SK-N-SH (cell line): ENCODE data around the gene NRL. TPM values are rescaled to one million over a fixed set of nuclear protein-coding genes. Genes with fewer than 3 reads are reported as not detected.

Experiments
- CTCF ChIA-PET: fragments of 300-600, 350-600 bp; formaldehyde crosslinking; extraction: SDS; loops from one replicate; lab custom pipeline; 2021; lab: Yijun Ruan, JAX
- POLR2A ChIA-PET: fragments of 350-600 bp; sonication (Branson Sonifier 250); formaldehyde crosslinking; extraction: SDS; loops from one replicate; lab custom pipeline; 2020; ENCODE audit warnings: antibody characterized with exemption, inconsistent platforms; lab: Yijun Ruan, JAX
- DNase-seq: peaks from one replicate; pipeline ENCODE4 v3.0.0; 2012
- H2AFZ ChIP-seq: fragments of 200-600 bp; sonication (generic); 2 replicates; pipeline ENCODE4 v1.8.1; 2016; ENCODE audit warnings: antibody characterized with exemption, mild to moderate bottlenecking, low read depth
- H3F3A ChIP-seq: fragments of 200-600 bp; sonication (generic); replicated peaks from 2 replicates; pipeline ENCODE3; 2016; ENCODE audit warnings: antibody characterized with exemption, mild to moderate bottlenecking; ENCODE audit not compliant: insufficient read depth
- H3K27ac ChIP-seq, 2 experiments: fragments of 200-500 bp in 1 of 2; fragments of 200-600 bp in 1 of 2; sonication (Bioruptor generic) in 1 of 2; sonication (generic), shearing (Covaris generic) in 1 of 2; 2 replicates each; pipeline versions ENCODE4 v1.5.1 to v1.6.1; 2014 to 2016; ENCODE audit warnings: low read depth in 2 of 2, inconsistent platforms in 1 of 2, low read length in 1 of 2, mild to moderate bottlenecking in 1 of 2, mixed read lengths in 1 of 2
- H3K27me3 ChIP-seq: fragments of 200-600 bp; sonication (generic), shearing (Covaris generic); 2 replicates; pipeline ENCODE4 v1.6.1; 2016; ENCODE audit warnings: mixed run types; ENCODE audit not compliant: insufficient read depth
- H3K36me3 ChIP-seq, 2 experiments: fragments of 200-500 bp in 1 of 2; fragments of 200-600 bp in 1 of 2; sonication (Bioruptor generic) in 1 of 2; sonication (generic) in 1 of 2; replicated peaks in 1 of 2; 2 replicates each; pipeline versions ENCODE3 to v1.5.1; 2014 to 2016; ENCODE audit warnings: low read length in 1 of 2, mild to moderate bottlenecking in 1 of 2; ENCODE audit not compliant: insufficient read depth in 2 of 2, control insufficient read depth in 1 of 2
- H3K4me1 ChIP-seq, 2 experiments: fragments of 200-500 bp in 1 of 2; fragments of 200-600 bp in 1 of 2; sonication (Bioruptor generic) in 1 of 2; sonication (generic), shearing (Covaris generic) in 1 of 2; 2 replicates each; pipeline versions ENCODE4 v1.5.1 to v1.6.1; 2014 to 2016; ENCODE audit warnings: low read depth in 1 of 2, low read length in 1 of 2, mixed run types in 1 of 2; ENCODE audit not compliant: insufficient read depth in 2 of 2, control insufficient read depth in 1 of 2
- H3K4me2 ChIP-seq: fragments of 200-600 bp; sonication (generic), shearing (Covaris generic); 2 replicates; pipeline ENCODE4 v1.6.1; 2017; ENCODE audit warnings: mixed run types
- H3K4me3 ChIP-seq, 2 experiments: fragments of 200-500 bp in 1 of 2; fragments of 200-600 bp in 1 of 2; sonication (Bioruptor generic) in 1 of 2; sonication (generic), shearing (Covaris generic) in 1 of 2; 2 replicates each; pipeline versions ENCODE4 v1.5.1 to v1.8.1; 2014 to 2016; ENCODE audit warnings: low read depth in 2 of 2, inconsistent platforms in 1 of 2, low read length in 1 of 2, mild to moderate bottlenecking in 1 of 2, mixed read lengths in 1 of 2, moderate library complexity in 1 of 2
- H3K79me2 ChIP-seq: fragments of 200-600 bp; sonication (generic); 2 replicates; pipeline ENCODE4 v1.8.1; 2017; ENCODE audit warnings: mild to moderate bottlenecking; ENCODE audit not compliant: insufficient read depth
- H3K9ac ChIP-seq: fragments of 200-600 bp; sonication (generic); 2 replicates; pipeline ENCODE4 v1.6.1; 2017; ENCODE audit warnings: mixed run types
- H3K9me2 ChIP-seq: fragments of 200-600 bp; sonication (generic); 2 replicates; pipeline ENCODE4 v1.6.1; 2017; ENCODE audit warnings: mixed run types
- H3K9me3 ChIP-seq: fragments of 200-600 bp; sonication (generic); 2 replicates; pipeline ENCODE4 v1.6.1; 2017; ENCODE audit warnings: mixed run types, mild to moderate bottlenecking, moderate library complexity
- H4K20me1 ChIP-seq: fragments of 200-600 bp; sonication (generic); 2 replicates; pipeline ENCODE4 v1.6.1; 2017; ENCODE audit warnings: mild to moderate bottlenecking, mixed run types; ENCODE audit not compliant: insufficient read depth
- CHD2 ChIP-seq: fragments of 150-350 bp; IDR thresholded peaks from 2 replicates; pipeline ENCODE4 v1.6.1; 2018; ENCODE audit warnings: low read length; ENCODE audit not compliant: partially characterized antibody
- EZH2phosphoT487 ChIP-seq: fragments of 200-600 bp; sonication (generic); IDR thresholded peaks from 2 replicates; pipeline ENCODE4 v1.6.1; 2017; ENCODE audit warnings: low read depth, mixed run types, mild to moderate bottlenecking, antibody characterized with exemption, moderate library complexity, borderline replicate concordance
- GABPA ChIP-seq: IDR thresholded peaks from 2 replicates; pipeline ENCODE4 v1.4.0; 2012; ENCODE audit warnings: low read depth, mild to moderate bottlenecking
- NFIC ChIP-seq: IDR thresholded peaks from 2 replicates; pipeline ENCODE4 v1.4.0; 2012; ENCODE audit warnings: borderline replicate concordance
- RAD21 ChIP-seq: IDR thresholded peaks from 2 replicates; pipeline ENCODE4 v1.6.1; 2012; ENCODE audit warnings: mild to moderate bottlenecking, low read length
- RCOR1 ChIP-seq: fragments of 150-350 bp; IDR thresholded peaks from 2 replicates; pipeline ENCODE4 v1.6.1; 2017; ENCODE audit warnings: antibody characterized with exemption, low read length
- RXRA ChIP-seq: IDR thresholded peaks from 2 replicates; pipeline ENCODE4 v1.4.0; 2012; ENCODE audit warnings: low read depth, mild to moderate bottlenecking, borderline replicate concordance
- SMC3 ChIP-seq: IDR thresholded peaks from 2 replicates; pipeline ENCODE4 v1.6.1; 2012; ENCODE audit warnings: low read depth, low read length, improper control_type of control experiment
- TCF12 ChIP-seq: IDR thresholded peaks from 2 replicates; pipeline ENCODE4 v1.4.0; 2012
- TEAD4 ChIP-seq: IDR thresholded peaks from 2 replicates; pipeline ENCODE4 v1.4.0; 2012; ENCODE audit warnings: mild to moderate bottlenecking, borderline replicate concordance; ENCODE audit not compliant: insufficient read depth
- WGBS: methylation state at CpG from one replicate; pipeline ENCODE4 v1.1.6; 2017; ENCODE audit warnings: low lambda C conversion rate; 5-methylcytosine and 5-hydroxymethylcytosine counted together
- polyA plus RNA-seq, 3 experiments: library from polyadenylated mRNA; depleted of rRNA; stranded (reverse); fragments of >200 nt; gene quantifications; 2 replicates each; pipeline ENCODE4 v1.2.3, GENCODE V29; 2012
- TF ChIP-seq, protein P1 (sequence below): IDR thresholded peaks from 2 replicates; pipeline ENCODE4 v1.4.0; 2012; ENCODE audit warnings: low read depth, borderline replicate concordance
- TF ChIP-seq, protein P2 (sequence below): IDR thresholded peaks from 2 replicates; pipeline ENCODE4; 2012
- TF ChIP-seq, protein P3 (sequence below): fragments of 150-350 bp; IDR thresholded peaks from 2 replicates; pipeline ENCODE4 v1.6.1; 2017; ENCODE audit warnings: antibody characterized with exemption, low read length, low read depth, borderline replicate concordance
- TF ChIP-seq, protein P4 (sequence below): IDR thresholded peaks from 2 replicates; pipeline ENCODE4 v1.6.1; 2012; ENCODE audit warnings: mild to moderate bottlenecking, low read depth, low read length, moderate library complexity

Gene NRL
- polyA plus RNA-seq, 1 of the 3 experiments (the other 2 are of a cell fraction): 0.76 TPM

DNA sequence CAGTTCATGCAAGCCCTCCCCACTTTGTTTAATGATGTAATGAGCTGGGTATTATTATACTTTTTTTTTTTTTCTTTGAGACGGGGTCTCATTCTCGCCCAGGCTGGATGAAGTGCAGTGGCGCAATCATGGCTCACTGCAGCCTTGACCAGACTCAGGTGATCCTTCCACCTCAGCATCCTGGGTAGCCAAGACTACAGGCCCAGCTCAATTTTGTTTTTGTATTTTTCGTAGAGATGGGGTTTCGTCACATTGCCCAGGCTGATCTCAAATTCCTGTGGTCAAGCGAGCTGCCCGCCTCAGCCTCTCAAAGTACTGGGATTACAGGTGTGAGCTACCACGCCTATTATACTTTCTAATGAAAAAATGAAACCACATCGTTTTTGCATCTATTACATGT lies 4.7 kb downstream of the NRL start:
- WGBS: 85% methylated on average over 9 of the region's 9 CpGs
- POLR2A ChIA-PET: interaction anchor here (0.6 to 2.2 kb wide), 4 partner anchors 26 to 687 kb away, joined by 3 to 7 read pairs (median 4); partner anchors contain the start of genes CARMIL3, PSME1 and PSME2
- H3K9ac ChIP-seq: no peak overlapping the region

More for the DNA sequence above, 4.7 kb downstream of the NRL start:
- TF ChIP-seq CHD2: no peak
- TF ChIP-seq RXRA: no peak
- TF ChIP-seq TEAD4: no peak
- TF ChIP-seq, protein P1, sequence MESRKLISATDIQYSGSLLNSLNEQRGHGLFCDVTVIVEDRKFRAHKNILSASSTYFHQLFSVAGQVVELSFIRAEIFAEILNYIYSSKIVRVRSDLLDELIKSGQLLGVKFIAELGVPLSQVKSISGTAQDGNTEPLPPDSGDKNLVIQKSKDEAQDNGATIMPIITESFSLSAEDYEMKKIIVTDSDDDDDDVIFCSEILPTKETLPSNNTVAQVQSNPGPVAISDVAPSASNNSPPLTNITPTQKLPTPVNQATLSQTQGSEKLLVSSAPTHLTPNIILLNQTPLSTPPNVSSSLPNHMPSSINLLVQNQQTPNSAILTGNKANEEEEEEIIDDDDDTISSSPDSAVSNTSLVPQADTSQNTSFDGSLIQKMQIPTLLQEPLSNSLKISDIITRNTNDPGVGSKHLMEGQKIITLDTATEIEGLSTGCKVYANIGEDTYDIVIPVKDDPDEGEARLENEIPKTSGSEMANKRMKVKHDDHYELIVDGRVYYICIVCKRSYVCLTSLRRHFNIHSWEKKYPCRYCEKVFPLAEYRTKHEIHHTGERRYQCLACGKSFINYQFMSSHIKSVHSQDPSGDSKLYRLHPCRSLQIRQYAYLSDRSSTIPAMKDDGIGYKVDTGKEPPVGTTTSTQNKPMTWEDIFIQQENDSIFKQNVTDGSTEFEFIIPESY: no peak
- TF ChIP-seq, protein P2, sequence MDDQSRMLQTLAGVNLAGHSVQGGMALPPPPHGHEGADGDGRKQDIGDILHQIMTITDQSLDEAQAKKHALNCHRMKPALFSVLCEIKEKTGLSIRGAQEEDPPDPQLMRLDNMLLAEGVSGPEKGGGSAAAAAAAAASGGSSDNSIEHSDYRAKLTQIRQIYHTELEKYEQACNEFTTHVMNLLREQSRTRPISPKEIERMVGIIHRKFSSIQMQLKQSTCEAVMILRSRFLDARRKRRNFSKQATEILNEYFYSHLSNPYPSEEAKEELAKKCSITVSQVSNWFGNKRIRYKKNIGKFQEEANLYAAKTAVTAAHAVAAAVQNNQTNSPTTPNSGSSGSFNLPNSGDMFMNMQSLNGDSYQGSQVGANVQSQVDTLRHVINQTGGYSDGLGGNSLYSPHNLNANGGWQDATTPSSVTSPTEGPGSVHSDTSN: no peak
- TF ChIP-seq RAD21: no peak
- TF ChIP-seq RCOR1: no peak
- TF ChIP-seq, protein P3, sequence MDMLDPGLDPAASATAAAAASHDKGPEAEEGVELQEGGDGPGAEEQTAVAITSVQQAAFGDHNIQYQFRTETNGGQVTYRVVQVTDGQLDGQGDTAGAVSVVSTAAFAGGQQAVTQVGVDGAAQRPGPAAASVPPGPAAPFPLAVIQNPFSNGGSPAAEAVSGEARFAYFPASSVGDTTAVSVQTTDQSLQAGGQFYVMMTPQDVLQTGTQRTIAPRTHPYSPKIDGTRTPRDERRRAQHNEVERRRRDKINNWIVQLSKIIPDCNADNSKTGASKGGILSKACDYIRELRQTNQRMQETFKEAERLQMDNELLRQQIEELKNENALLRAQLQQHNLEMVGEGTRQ: no peak
- TF ChIP-seq GABPA: no peak
- no peak for TF ChIP-seq NFIC
- no peak for TF ChIP-seq SMC3
- no peak for TF ChIP-seq TCF12
- TF ChIP-seq, protein P4, sequence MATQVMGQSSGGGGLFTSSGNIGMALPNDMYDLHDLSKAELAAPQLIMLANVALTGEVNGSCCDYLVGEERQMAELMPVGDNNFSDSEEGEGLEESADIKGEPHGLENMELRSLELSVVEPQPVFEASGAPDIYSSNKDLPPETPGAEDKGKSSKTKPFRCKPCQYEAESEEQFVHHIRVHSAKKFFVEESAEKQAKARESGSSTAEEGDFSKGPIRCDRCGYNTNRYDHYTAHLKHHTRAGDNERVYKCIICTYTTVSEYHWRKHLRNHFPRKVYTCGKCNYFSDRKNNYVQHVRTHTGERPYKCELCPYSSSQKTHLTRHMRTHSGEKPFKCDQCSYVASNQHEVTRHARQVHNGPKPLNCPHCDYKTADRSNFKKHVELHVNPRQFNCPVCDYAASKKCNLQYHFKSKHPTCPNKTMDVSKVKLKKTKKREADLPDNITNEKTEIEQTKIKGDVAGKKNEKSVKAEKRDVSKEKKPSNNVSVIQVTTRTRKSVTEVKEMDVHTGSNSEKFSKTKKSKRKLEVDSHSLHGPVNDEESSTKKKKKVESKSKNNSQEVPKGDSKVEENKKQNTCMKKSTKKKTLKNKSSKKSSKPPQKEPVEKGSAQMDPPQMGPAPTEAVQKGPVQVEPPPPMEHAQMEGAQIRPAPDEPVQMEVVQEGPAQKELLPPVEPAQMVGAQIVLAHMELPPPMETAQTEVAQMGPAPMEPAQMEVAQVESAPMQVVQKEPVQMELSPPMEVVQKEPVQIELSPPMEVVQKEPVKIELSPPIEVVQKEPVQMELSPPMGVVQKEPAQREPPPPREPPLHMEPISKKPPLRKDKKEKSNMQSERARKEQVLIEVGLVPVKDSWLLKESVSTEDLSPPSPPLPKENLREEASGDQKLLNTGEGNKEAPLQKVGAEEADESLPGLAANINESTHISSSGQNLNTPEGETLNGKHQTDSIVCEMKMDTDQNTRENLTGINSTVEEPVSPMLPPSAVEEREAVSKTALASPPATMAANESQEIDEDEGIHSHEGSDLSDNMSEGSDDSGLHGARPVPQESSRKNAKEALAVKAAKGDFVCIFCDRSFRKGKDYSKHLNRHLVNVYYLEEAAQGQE: no peak
- no peak for TF ChIP-seq EZH2phosphoT487
- Histone ChIP-seq H3K79me2 (no peaks in the 10 kb centered on the region), H3K4me1 (peaks cover 0 to 4% of the 10 kb centered on the region in 2 experiments; a peak in 1 of 4 replicates), H3F3A (peaks cover 15% of the 10 kb centered on the region), H3K36me3 (no peaks in the 10 kb centered on the region), H3K9me2 (no peaks in the 10 kb centered on the region), H3K27me3 (no peaks in the 10 kb centered on the region), H3K4me2 (no peak overlapping the region), H2AFZ (no peak overlapping the region), H4K20me1 (no peaks in the 10 kb centered on the region), H3K4me3 (no peak overlapping the region), H3K9me3 (no peaks in the 10 kb centered on the region), H3K27ac (no peak overlapping the region)
- DNase-seq: no peak
- CTCF ChIA-PET: interaction anchor here (1.1 to 25.4 kb wide), 6 partner anchors 16 to 154 kb away, joined by 3 to 1159 read pairs (median 10); partner anchors contain the start of genes CARMIL3, CPNE6, IRF9 and PCK2
